ENCODE measurements around the gene NOL4L.

NOL4L gene

DNA sequence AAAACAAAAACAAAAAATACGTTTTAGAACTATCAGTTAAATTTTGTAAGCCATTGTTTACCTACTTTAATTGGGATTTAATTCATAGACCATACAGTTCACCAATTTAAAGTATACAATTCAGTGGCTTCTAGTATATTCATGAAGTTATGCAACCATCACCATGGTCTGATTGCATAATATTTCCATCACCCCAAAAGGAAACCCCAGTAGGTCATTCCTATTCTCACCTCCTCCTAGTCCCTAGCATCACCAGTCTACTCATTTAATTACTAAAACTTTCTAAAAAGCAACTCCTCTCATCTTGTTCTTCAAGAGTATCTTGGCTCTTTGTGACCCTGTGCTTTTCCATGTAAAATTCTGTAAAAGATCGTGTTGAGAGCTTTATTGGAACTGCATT, 166.8 kb downstream of the NOL4L start:
- Histone ChIP-seq H2AFZ (ENCODE audit: low read length) (no peak overlapping the region), H4K20me1 (ENCODE audit: insufficient read depth, low read length) (no peaks in the 10 kb centered on the region), H3K27me3 (ENCODE audit: insufficient read depth, low read length) (no peaks in the 10 kb centered on the region), H3K27ac (ENCODE audit: low read depth, low read length, poor library complexity, severe bottlenecking) (no peak overlapping the region), H3K9me2 (ENCODE audit: low read depth, low read length) (no peaks in the 10 kb centered on the region), H3K4me2 (ENCODE audit: low read length) (no peak overlapping the region), H3K9ac (ENCODE audit: low read length) (no peak overlapping the region), H3K4me1 (ENCODE audit: insufficient read depth, low read length, severe bottlenecking) (no peaks in the 10 kb centered on the region), H3K79me2 (ENCODE audit: insufficient read depth, low read length) (peaks cover 63% of the 10 kb centered on the region), H3K4me3 (ENCODE audit: low read depth, low read length, poor library complexity, severe bottlenecking) (no peak overlapping the region), H3K9me3 (ENCODE audit: low read length) (no peaks in the 10 kb centered on the region), H3F3A (ENCODE audit: insufficient read depth, low read length) (no peaks in the 10 kb centered on the region), H3K36me3 (ENCODE audit: insufficient read depth, low read length) (peaks cover 25% of the 10 kb centered on the region)
- no peak for TF ChIP-seq EZH2 (IDR thresholded peaks at IDR 0.05; ENCODE audit: borderline replicate concordance, low read length)
- TF ChIP-seq CTCF (IDR thresholded peaks at IDR 0.05; ENCODE audit: low read length) = no peak

GRCh38 chr20:32416206-32416605, 168.9 kb downstream of the NOL4L start:
- H3K27ac ChIP-seq (ENCODE audit: low read depth, low read length, poor library complexity, severe bottlenecking) = no peak overlapping the region
- H3K9me2 ChIP-seq (ENCODE audit: low read depth, low read length) = no peaks in the 10 kb centered on the region
- H3K4me2 ChIP-seq (ENCODE audit: low read length) = no peak overlapping the region
- peaks cover 32% of the 10 kb centered on the region for H3K36me3 ChIP-seq (ENCODE audit: insufficient read depth, low read length)
- no peaks in the 10 kb centered on the region for H3K27me3 ChIP-seq (ENCODE audit: insufficient read depth, low read length)
- H3K9me3 ChIP-seq (ENCODE audit: low read length) = no peaks in the 10 kb centered on the region
- H3F3A ChIP-seq (ENCODE audit: insufficient read depth, low read length) = no peaks in the 10 kb centered on the region
- TF ChIP-seq EZH2 (IDR thresholded peaks at IDR 0.05; ENCODE audit: borderline replicate concordance, low read length) (no peak), CTCF (IDR thresholded peaks at IDR 0.05; ENCODE audit: low read length) (no peak)
- peaks cover 74% of the 10 kb centered on the region for H3K79me2 ChIP-seq (ENCODE audit: insufficient read depth, low read length)
- H2AFZ ChIP-seq (ENCODE audit: low read length) = no peak overlapping the region
- H3K9ac ChIP-seq (ENCODE audit: low read length) = no peak overlapping the region
- peaks cover 19% of the 10 kb centered on the region for H3K4me1 ChIP-seq (ENCODE audit: insufficient read depth, low read length, severe bottlenecking)
- H4K20me1 ChIP-seq (ENCODE audit: insufficient read depth, low read length) = no peaks in the 10 kb centered on the region
- no peak overlapping the region for H3K4me3 ChIP-seq (ENCODE audit: low read depth, low read length, poor library complexity, severe bottlenecking)

DNA sequence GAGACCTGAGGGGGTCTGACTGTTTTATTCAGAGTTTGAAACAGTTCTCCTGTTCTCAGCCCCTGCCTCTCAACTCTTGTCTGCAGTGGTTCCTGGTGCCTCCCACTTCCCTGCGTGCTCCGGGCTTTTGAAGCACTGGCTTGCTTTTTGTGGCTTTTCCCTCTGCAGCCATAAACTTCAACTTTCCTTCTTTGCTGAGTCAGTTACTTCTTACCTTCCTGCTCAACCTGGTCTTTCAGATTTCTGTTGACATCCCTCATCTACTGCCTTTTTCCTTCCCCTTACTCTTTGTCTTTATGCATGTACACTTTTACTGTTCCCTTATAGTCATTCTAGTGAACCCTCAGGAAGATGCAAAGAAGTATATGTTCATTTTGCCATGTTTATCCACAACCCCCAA, 169.6 kb downstream of the NOL4L start:
- Histone ChIP-seq H4K20me1 (ENCODE audit: insufficient read depth, low read length) (no peaks in the 10 kb centered on the region), H3K79me2 (ENCODE audit: insufficient read depth, low read length) (peaks cover 71% of the 10 kb centered on the region), H3K4me2 (ENCODE audit: low read length) (no peak overlapping the region), H3K9me3 (ENCODE audit: low read length) (no peaks in the 10 kb centered on the region), H3K9me2 (ENCODE audit: low read depth, low read length) (no peaks in the 10 kb centered on the region), H3K27ac (ENCODE audit: low read depth, low read length, poor library complexity, severe bottlenecking) (no peak overlapping the region), H3K9ac (ENCODE audit: low read length) (no peak overlapping the region), H3K4me3 (ENCODE audit: low read depth, low read length, poor library complexity, severe bottlenecking) (no peak overlapping the region), H3K36me3 (ENCODE audit: insufficient read depth, low read length) (peaks cover 30% of the 10 kb centered on the region), H3K4me1 (ENCODE audit: insufficient read depth, low read length, severe bottlenecking) (peaks cover 24% of the 10 kb centered on the region), H2AFZ (ENCODE audit: low read length) (no peak overlapping the region), H3K27me3 (ENCODE audit: insufficient read depth, low read length) (no peaks in the 10 kb centered on the region), H3F3A (ENCODE audit: insufficient read depth, low read length) (no peaks in the 10 kb centered on the region)
- no peak for TF ChIP-seq EZH2 (IDR thresholded peaks at IDR 0.05; ENCODE audit: borderline replicate concordance, low read length)
- no peak for TF ChIP-seq CTCF (IDR thresholded peaks at IDR 0.05; ENCODE audit: low read length)
